GM19238 (cell line): Measurements from ENCODE around the gene PIKFYVE.
A peak's percentile ranks its signal among the peaks of the same experiment; 100 is the strongest.
"Not testable (repeated sequence)": the region's sequence is repeated elsewhere in the genome, so short reads cannot be mapped to it uniquely, and the experiment has no call there.

Experiments
- DNase-seq: peaks from one replicate; pipeline ENCODE4 v3.0.0; 2011; ENCODE audit warnings: low spot score; ENCODE audit not compliant: insufficient read length

The PIKFYVE gene

GRCh38 chr2:208297961-208298360 lies 31.9 kb downstream of the PIKFYVE start:
- DNase-seq: no peak

- no peak for DNase-seq
Observed at GRCh38 chr2:208300847-208301618, 35.0 kb downstream of the PIKFYVE start.

GRCh38 chr2:208304157-208304556 lies 38.1 kb downstream of the PIKFYVE start:
- DNase-seq: no peak

GRCh38 chr2:208304695-208305094 lies 38.6 kb downstream of the PIKFYVE start:
- DNase-seq: no peak

GRCh38 chr2:208306291-208306690 lies 40.2 kb downstream of the PIKFYVE start:
- no peak for DNase-seq

- DNase-seq: no peak
Observed at GRCh38 chr2:208311321-208311720, 45.3 kb downstream of the PIKFYVE start.

- DNase-seq: no peak
Observed at GRCh38 chr2:208311954-208312353, 45.9 kb downstream of the PIKFYVE start.

- DNase-seq: no peak
Observed at GRCh38 chr2:208315081-208315788, 49.2 kb downstream of the PIKFYVE start.

- DNase-seq: no peak
Observed at GRCh38 chr2:208318127-208318526, 52.1 kb downstream of the PIKFYVE start.

- no peak for DNase-seq
Observed at GRCh38 chr2:208319391-208319790, 53.3 kb downstream of the PIKFYVE start.

GRCh38 chr2:208320686-208321085 lies 54.6 kb downstream of the PIKFYVE start:
- peak; percentile 29 for DNase-seq

- no peak for DNase-seq
Observed at GRCh38 chr2:208326016-208326415, 60.0 kb downstream of the PIKFYVE start.

- DNase-seq: no peak
Observed at GRCh38 chr2:208329485-208329884, 63.4 kb downstream of the PIKFYVE start.

GRCh38 chr2:208334230-208334629 lies 68.2 kb downstream of the PIKFYVE start:
- DNase-seq: no peak

- DNase-seq: no peak
Observed at GRCh38 chr2:208346756-208347155, 80.7 kb downstream of the PIKFYVE start.

GRCh38 chr2:208350610-208351009 lies 84.6 kb downstream of the PIKFYVE start:
- no peak for DNase-seq

- no peak for DNase-seq
Observed at GRCh38 chr2:208352644-208353567, 86.9 kb downstream of the PIKFYVE start.

GRCh38 chr2:208354964-208355381 lies 88.9 kb downstream of the PIKFYVE start:
- no peak for DNase-seq

GRCh38 chr2:208356420-208356819 lies 90.4 kb downstream of the PIKFYVE start:
- DNase-seq: not testable (repeated sequence)

- DNase-seq: no peak
Observed at GRCh38 chr2:208356846-208357574, 91.0 kb downstream of the PIKFYVE start.
